GM21529 (cell line): ENCODE results near the gene TLR4.

Experiments
- ATAC-seq: cut with Tn5 transposase; IDR thresholded peaks from one replicate; pipeline ENCODE4 v1.9.1; 2021; ENCODE audit not compliant: unreplicated experiment

Gene TLR4

GRCh38 chr9:117744369-117744768, 40.2 kb downstream of the TLR4 start:
- ATAC-seq: no peak

GRCh38 chr9:117744856-117745389, 40.7 kb downstream of the TLR4 start:
- ATAC-seq: no peak

GRCh38 chr9:117745598-117745997, 41.4 kb downstream of the TLR4 start:
- ATAC-seq: no peak

- no peak for ATAC-seq
These were observed 42.1 kb downstream of the TLR4 start for GRCh38 chr9:117746263-117746662.

- no peak for ATAC-seq
These were observed 43.3 kb downstream of the TLR4 start for GRCh38 chr9:117747386-117747970.

- no peak for ATAC-seq
These were observed 46.2 kb downstream of the TLR4 start for GRCh38 chr9:117750401-117750800.

- no peak for ATAC-seq
These were observed 48.7 kb downstream of the TLR4 start for GRCh38 chr9:117752894-117753293.

- ATAC-seq: no peak
These were observed 53.5 kb downstream of the TLR4 start for GRCh38 chr9:117757561-117758190.

- ATAC-seq: no peak
These were observed 59.1 kb downstream of the TLR4 start for GRCh38 chr9:117763314-117763713.

GRCh38 chr9:117768750-117769395, 64.7 kb downstream of the TLR4 start:
- ATAC-seq: no peak

- ATAC-seq: no peak
These were observed 66.9 kb downstream of the TLR4 start for GRCh38 chr9:117771136-117771535.

GRCh38 chr9:117772960-117773359, 68.8 kb downstream of the TLR4 start:
- no peak for ATAC-seq
